GM21515 (cell line): ENCODE measurements around the gene WIPF1.
A peak's percentile ranks its signal among the peaks of the same experiment; 100 is the strongest.

Source experiments
- ATAC-seq: cut with Tn5 transposase; IDR thresholded peaks from one replicate; pipeline ENCODE4 v1.9.1; 2021; ENCODE audit not compliant: unreplicated experiment

WIPF1 gene, protein sequence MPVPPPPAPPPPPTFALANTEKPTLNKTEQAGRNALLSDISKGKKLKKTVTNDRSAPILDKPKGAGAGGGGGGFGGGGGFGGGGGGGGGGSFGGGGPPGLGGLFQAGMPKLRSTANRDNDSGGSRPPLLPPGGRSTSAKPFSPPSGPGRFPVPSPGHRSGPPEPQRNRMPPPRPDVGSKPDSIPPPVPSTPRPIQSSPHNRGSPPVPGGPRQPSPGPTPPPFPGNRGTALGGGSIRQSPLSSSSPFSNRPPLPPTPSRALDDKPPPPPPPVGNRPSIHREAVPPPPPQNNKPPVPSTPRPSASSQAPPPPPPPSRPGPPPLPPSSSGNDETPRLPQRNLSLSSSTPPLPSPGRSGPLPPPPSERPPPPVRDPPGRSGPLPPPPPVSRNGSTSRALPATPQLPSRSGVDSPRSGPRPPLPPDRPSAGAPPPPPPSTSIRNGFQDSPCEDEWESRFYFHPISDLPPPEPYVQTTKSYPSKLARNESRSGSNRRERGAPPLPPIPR

GRCh38 chr2:174597345-174598047 is at the start of gene WIPF1:
WIPF1 (minus strand) TSS chr2:174597804; CDS start chr2:174585573, 12,231 bp downstream.
- ATAC-seq, result peak; percentile 48

DNA sequence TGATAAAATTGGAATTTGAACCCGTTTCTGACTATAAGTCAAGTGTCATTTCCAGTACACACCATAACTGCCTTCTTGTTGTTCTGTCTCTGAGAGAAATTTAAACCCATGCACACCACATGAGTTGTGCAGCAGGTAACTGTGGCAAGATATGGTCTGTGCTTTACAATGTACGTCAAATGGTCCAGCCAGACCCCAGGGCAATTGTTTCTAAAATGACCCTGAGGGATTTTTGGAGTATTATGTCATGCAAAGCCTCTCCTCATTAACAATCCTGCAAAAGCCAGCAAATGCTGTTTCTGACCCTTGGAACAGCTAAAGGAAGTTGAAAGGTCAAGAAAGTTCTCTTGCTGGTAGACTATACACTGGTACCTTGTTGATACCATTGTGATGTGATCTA is 47.7 kb upstream of the WIPF1 start:
- ATAC-seq, result no peak

- ATAC-seq, result no peak
These were observed 46.8 kb upstream of the WIPF1 start for GRCh38 chr2:174644406-174644805.

DNA sequence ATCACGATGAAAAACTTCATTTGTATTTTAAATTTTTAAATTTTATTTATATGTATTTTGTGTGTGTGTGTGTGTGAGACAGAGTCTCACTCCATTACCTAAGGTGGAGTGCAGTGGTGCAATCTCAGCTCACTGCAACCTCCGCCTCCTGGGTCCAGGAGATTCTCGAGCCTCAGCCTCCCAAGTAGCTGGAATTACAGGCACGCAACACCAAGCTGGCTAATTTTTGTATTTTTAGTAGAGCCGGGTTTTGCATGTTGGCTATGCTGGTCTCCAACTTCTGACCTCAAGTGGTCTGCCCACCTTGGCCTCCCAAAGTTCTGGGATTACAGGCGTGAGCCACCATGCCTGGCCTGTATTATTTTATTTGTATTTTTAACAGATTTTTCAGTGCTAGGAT is 45.8 kb upstream of the WIPF1 start:
- no peak for ATAC-seq

DNA sequence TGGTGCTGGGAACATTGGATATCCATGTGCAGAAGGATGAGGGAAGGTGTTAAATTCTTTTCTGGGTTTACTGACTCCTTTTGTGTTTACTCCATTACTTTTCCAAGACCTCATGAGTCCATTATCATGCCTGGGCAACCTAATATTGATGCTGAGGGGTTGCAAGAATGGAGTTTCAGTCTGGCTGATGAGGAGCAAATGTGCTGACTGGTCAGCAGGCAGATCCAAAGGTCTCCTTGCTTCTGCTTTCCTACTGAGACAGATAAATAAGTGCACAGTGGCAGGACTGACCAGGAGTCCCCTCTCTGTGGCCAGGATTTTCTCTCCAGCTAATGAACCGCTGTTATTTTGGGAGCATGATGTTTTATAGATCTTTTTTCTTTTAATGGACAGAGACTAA is 43.6 kb upstream of the WIPF1 start:
- ATAC-seq, result no peak

- no peak for ATAC-seq
These were observed 39.4 kb upstream of the WIPF1 start for GRCh38 chr2:174636987-174637386.

- ATAC-seq, result no peak
These were observed 38.3 kb upstream of the WIPF1 start for GRCh38 chr2:174635776-174636404.

DNA sequence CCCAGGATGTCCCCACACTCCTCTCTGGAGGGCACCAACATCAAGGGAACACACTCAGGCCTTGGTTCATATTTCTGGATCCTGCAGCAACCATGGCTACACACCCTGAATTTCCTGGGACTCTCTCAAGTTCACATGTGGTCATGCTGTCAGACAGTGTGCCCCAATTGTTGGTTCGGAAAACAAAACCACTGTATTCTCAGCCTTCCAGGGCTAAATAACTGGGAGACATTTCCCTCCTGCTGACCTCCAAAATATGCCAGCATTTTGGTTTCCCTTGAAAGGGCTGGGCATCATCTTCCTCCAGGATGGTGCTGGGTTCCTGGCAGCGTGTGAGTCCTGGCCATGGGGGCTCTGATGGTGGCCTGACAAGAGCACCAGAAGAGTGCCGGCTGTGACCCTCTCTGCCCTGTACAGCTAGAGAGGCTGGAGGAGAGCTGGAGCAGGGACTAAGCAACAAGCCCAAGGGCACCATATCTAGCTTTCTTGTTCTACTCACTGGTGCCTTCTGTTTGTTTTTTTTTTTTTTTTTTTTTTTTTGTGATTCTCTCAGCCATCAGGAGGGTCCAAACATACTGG is 37.5 kb upstream of the WIPF1 start:
- ATAC-seq, result no peak

GRCh38 chr2:174634130-174635014 is 36.8 kb upstream of the WIPF1 start:
- ATAC-seq, result peak; percentile 75

GRCh38 chr2:174633623-174633930 is 36.0 kb upstream of the WIPF1 start:
- ATAC-seq, result no peak

DNA sequence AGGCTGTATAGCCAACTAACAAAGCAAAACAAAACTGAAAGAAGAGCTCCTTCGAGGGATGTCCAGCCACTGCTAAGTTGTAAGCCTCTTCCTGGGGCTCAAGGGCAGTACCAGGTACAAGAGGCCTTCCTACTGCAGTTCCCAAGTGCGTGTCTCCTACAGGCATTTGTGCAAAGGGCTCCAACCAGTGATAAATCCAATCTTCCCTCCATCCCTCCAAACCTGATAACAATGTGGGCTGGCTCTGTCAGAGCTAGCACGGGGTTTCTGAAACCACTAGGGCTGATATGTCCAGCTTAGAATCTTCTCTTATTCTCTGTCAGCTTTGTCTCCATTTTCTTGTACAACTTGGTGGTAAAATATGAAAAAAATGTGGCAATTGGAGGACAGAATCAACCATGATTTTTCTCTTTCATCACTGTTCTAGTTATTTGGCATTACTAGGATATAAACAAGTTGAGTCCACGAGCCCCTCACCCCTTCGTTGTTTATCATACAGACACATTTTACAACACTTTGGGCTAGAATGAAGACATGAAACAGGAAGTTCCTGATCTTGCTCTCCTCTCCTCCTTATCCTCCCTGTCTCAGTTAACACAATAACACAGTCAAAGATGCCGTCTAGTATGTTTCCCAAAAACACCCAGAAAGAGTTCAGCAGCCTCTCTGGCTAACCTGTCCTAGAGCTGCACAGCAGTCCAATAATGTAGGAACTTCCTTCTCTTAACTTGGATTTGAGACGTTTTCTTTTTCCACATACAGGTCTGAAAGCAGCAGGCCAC is 35.4 kb upstream of the WIPF1 start:
- peak; percentile 33 for ATAC-seq

- no peak for ATAC-seq
These were observed 33.7 kb upstream of the WIPF1 start for GRCh38 chr2:174631009-174631981.

- no peak for ATAC-seq
These were observed 32.5 kb upstream of the WIPF1 start for GRCh38 chr2:174630107-174630506.

DNA sequence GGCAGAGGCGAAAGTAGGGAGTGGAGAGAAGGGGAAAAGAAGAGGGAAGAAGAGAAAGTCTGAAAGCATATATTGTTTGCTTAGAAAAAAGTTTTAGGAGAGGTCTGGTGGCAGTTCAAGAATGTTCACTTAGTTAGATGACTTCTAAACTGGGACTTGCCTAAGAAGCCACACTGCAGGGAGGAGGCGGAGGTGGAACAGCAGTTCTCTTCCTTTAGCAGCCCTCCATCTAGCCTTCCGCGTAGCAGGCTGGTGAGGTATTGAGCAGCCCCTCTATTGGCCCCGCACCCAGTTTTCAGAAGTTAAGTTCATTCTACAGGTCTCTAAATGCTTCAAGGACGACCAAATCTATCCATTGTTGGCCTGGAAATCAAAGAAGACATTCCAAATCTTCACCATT is 31.9 kb upstream of the WIPF1 start:
- no peak for ATAC-seq

- ATAC-seq, result no peak
These were observed 31.0 kb upstream of the WIPF1 start for GRCh38 chr2:174628528-174629169.

DNA sequence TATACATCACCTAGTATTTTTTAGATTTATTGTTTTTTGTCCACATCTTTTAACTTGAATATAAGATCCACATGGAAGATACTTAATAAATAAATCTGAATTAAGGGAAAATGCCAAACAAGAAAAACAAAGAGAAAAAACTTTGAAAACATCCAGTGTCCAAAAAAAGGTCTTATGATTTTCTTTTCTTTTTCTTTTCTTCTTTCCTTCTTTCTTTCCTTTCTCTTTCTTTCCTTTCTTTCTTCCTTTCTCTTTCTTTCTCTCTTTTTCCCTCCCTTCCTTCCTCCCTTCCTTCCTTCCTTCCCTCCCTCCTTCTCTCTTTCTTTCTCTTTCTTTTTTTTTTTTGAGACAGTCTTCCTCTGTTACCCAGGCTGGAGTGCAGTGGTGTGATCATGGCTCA is 29.6 kb upstream of the WIPF1 start:
- ATAC-seq, result no peak

- no peak for ATAC-seq
These were observed 27.4 kb upstream of the WIPF1 start for GRCh38 chr2:174624895-174625430.

GRCh38 chr2:174623690-174624089 is 26.1 kb upstream of the WIPF1 start:
- no peak for ATAC-seq
